ENCODE results near the gene DAB2IP.
"Not testable (repeated sequence)": the region's sequence is repeated elsewhere in the genome, so short reads cannot be mapped to it uniquely, and the experiment has no call there.

DAB2IP gene

DNA sequence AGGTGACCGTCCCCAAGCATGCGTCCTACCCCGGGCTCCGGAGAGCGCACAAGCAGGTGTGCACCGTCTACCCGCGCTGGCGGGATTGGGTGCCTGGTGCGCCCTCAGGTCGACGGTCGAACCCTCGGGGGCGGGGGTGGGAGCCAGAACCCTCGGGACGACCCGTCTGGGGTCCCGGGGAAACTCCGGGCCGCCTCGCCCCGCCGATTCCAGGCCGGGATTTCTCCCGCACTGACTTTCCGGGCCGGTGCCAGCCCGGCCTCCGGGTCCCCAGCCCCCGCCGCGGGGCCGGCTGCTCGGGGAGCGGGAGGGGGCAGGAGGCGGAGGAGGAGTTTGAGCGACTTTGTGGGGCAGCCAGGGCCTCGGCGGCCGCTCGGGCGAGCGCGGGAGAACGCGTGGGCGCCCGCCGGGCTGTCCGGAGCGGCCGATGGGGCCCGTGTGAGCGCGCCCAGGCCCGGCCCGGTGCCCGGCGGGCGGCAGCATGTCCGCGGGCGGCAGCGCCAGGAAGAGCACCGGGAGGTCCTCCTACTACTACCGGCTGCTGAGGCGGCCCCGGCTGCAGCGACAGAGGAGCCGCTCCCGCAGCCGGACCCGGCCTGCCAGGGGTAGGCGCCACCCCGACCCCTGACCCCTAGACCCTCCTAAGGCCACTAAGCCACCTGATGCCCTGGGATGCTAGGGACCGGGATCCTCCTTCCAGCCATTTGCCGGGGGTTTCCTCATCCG, at the start of gene DAB2IP:
Gene DAB2IP, plus strand, starts transcription at position 340 of the 726 bp plus-strand sequence. Its CDS starts 142 bp downstream, at position 482.
- no peak for DNase-seq

DNA sequence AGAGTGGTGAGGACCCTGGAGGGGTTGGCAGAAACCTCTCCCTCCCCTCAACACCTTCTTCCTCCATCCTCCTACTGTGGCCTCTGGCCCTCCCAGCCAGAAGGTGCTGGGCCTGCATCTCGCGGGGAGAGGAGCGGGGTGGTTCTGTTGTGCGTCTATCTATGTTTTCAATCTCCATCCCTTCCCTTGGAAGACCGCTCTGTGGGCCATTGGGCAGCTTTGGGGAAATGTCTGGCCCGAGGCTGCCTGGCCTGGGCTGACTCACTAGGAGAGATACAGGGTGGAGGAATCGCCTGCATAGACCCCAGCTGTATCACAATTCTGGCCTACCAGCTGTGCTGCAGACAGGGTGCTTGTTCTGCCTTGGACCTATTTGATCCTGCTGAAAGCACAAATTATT, 48.4 kb upstream of the DAB2IP start:
- DNase-seq, result no peak

DNA sequence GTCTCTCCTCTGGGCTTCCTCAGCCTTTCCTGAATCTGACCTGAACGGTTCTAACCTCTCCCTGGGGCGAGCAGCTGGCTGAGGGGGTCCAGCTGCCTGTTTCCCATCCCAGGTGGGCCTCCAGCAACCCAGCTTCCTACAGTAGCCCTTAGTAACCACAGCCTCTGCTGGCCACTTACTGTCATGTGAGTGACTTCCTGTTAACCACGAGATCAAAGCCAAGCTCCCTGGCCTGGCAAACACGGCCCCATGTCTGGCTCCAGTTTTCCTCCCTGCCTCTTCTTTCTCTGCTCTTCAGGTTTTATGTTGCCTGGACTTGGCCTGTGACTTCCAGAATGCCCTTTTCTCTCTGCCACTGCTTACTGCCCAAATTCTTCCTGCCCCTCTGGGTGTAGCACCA, 47.2 kb upstream of the DAB2IP start:
- DNase-seq, result no peak

DNA sequence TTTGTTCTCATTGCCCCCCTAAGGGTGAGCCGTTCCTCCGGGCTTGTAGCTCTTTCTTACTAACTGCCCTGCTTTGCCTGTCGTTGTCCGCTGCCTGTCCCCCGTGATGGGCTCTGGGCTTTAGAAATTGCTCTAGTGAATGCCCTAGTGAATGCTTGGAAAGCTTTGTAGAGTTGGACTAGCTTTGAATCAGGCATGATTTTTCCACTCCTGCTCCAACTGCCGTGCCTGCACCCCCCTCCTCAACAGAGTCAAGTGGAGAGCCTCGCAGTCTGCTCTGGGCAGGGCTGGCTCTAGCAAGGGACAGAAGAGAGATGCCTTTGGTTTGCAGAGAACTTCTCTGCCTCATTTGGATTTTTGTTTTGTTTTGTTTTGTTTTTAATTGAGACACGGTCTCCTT, 46.8 kb upstream of the DAB2IP start:
- DNase-seq, result no peak

DNA sequence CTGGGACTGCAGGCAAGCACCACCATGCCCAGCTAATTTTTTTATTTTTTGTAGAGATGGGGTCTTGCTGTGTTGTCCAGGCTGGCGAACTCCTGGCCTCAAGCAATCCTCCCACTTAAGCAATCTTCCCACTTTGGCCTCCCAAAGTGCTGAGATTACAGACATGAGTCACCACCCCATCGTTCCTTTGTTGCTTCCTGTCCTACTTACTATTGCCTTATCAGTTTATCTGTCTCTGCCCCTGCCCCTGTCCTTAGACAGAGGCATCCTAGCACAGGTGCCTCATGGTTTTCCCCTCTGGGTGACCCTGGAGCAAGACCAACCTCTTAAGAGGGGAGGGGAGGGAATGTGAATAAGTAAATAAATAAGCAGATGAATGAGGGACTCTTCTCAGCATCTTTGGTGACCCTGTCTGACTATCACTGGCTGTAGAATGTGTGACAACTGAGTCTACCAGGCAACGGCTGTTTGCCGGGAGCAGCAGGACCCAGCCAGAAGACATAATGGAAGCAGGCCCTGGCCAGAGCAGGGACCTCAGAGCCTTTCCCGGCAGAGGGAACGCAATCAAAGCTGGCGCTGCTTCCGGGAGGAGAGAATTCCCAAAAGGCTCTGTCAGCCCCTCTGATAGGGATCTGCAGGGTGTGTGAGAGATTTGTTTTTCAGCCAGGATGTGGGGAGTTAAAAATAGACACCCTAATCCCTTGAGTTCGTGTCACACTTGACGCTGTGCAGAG, 43.8 kb upstream of the DAB2IP start:
- no peak for DNase-seq

DNA sequence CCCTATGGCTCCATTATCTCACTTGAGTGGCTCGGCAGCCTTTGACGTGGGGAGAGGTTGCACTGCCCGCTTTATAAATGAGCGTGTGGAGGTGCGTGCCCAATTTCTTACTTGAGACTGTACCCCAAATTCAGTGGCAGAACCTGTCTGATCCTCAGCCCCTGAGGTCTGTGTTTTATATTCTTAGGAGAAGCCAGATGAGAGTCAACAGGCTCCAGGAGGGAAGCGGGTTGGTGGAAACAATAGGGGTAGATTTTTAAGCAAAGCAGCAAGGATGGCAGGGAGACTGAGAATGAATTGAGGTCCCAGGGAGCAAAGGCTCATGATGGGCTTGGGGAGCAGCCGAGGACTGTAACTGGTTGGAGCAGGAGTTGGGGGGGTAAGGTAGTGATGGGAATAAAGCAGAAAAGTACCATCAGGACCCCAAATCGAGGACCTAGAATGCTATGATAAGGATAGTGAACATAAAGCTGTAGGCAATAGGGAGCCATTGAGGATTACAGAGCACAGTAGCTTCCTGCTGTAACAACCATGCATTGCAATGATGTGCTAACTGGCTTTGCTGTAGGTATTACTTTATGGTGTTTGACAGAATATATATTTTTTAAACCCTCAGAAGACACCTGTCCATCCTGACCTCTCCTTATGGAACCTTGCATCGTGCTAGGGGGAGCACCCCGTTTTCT, 43.1 kb upstream of the DAB2IP start:
- DNase-seq, result no peak

DNA sequence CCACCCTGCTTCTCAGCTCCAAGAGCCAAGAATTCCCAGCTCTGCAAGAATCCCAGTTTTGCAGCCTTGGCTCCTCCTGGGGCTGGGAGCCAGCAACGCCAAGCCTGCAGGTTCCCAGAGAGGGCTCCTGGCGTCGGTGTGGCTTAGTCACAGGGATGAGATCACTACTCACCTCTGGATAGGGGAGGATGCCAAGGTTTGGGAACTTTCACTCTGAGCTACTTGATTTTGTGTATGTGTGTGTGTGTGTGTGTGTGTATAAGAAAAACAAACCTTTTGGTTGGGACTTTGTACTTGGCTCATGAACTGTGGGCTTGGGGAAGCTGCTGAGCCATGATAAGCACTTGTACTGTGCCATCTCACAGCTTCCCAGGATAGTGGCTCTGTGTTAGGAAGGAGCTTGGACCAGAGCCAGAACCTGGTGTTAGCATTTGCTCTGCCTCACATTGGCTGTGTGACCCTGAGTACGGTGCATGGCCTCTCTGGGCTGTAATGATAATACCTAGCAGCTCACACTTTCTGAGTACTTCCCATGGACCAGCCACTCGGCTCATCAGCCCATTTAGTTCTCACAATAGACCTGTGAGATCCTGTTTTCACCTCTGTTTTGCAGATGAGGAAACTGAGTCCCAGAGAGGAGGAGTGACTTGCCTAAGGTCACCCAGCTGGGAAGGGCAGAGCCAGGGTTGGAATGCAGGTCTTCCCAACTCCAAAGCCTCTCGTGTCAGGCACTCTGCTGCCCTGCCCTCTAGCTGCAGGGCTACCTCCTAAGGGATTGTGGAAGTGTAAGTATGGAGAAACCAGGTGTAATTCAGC, 41.4 kb upstream of the DAB2IP start:
- DNase-seq, result no peak

DNA sequence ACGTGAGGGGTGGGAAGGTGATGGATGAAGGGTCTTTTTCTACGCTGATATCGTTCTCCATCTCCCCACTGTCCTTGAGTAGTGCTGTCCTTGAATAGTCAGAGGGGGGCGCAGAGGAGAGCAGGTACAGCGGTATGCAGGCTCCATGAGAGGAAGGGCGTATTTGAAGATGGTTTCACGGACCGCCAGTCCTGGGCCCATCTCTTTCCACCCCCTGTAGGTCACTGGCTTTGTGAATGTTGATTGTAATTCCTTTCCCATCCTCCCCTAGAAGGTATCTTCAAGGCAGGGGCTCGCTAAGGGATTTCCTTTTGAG, 40.8 kb upstream of the DAB2IP start:
- no peak for DNase-seq

DNA sequence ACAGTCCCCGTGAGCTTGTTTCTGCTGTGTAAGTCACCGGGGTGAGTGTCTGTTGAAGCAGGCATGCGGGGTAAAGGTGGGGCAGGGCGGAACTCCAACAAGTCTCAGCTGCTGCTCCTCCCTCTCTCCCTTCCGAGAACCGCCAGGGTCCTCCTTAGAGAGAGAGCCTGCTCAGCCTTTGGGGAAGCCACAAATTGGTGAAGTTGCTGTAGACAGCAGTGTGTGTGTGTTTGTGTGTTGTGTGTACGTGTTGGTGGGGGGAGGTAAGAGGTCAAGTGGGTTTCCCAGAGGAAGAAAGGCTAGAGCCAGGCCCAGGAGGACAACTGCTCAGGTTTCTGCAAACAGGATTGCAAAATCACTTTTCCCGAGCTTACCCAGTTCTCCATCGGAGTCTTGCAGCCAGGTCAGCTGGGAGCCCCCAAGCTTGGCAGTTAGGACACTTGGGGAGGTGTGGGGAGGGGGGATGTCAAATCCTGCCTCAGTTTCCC, 38.9 kb upstream of the DAB2IP start:
- no peak for DNase-seq

DNA sequence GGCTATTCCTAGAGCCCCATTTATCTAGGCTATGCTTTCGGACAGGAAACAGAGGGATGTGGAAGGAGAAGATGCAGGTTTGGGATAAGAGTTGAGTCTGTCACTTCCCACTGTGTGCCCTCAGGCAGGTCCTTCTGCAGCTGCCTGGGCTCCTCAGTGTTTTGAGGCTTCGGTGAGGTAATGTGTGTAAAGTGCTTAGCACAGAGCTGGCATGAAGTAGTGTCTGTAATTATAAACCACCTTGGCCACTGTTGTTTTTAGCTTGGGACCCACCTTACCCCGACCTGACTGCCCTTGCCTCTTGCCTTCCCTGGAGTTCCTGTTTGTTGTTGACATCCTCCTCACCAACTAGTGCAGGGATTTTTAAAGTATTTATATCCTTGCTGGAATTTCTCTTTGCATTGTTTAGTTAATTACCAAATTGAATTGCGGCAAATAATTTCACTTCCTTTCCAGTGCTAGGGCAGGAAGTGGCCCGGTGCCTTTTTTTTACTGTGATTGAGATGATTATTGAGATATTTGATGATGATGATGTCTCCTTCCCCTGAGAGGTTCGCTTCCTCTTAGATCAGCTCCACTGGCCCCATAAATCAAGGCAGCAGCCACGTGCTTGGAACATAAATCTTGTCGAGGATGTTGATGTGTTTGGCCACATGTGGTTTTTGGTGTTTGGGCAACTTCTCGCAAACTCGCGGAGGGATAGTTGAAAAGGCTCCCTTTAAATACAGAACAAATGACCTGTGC, 38.3 kb upstream of the DAB2IP start:
- no peak for DNase-seq

DNA sequence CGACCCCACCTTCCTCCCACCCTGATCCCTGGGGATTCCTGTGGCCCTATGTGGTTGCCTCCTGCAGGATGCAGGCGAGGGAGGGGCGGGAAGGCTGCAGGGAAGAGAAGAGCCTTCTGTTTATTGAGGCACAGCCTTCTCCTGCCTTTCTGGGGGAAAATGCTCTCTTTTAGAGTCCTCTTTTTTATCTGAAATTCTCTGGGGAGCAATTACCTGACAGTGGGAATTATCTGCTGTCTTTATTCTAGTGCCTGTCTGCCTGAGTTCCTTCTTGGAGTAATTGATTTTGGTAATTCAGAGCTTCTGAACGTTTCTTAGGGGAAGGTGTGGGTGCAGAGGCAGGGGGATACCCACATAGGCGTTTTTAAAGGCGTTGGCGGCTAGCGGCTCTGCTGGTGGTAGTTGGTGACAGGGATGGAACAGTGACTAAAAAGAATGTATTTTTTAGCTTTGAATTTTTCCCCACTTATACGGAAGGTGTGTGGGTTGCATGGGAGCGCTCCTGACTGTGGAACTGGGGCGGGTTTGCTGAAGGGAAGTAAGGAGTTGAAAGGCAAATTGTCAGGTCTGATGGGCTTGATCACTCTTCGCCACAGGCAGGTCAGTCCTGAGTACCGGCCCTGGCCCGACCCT, 35.2 kb upstream of the DAB2IP start:
- DNase-seq, result no peak

DNA sequence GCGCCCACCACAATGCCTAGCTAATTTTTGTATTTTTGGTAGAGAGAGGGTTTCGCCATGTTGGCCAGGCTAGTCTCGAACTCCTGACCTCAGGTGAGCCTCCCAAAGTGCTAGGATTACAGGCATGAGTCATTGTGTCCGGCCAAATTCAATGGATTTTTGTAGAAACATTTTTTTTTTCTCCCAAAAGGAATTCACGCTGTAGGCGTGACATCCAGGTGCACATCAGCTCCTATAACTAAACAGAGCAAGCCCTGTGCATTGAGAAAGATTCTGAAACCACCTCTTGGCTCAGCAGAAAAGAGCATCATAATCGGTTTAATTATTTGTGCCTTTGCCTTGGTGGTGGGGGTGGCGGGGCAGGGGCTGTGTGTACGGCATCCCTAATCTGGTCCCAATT, 32.9 kb upstream of the DAB2IP start:
- DNase-seq, result no peak

DNA sequence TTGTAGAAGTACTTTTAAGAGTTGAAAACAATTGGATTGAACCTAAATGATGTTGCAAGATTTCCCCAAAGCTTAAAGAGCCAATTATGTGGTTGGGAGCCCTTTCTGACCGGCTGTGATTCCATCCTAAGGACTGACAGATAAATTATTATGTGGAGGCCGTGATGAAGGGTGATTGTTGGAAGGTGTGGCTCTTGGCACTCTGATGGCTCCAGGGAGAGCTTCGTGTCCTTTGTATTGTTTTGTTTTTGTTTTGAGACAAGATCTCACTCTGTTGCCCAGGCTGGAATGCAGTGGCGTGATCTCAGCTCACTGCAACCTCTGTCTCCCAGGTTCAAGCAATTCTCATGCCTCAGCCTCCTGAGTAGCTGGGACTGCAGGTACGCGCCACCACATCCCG, 32.5 kb upstream of the DAB2IP start:
- not testable (repeated sequence) for DNase-seq

DNA sequence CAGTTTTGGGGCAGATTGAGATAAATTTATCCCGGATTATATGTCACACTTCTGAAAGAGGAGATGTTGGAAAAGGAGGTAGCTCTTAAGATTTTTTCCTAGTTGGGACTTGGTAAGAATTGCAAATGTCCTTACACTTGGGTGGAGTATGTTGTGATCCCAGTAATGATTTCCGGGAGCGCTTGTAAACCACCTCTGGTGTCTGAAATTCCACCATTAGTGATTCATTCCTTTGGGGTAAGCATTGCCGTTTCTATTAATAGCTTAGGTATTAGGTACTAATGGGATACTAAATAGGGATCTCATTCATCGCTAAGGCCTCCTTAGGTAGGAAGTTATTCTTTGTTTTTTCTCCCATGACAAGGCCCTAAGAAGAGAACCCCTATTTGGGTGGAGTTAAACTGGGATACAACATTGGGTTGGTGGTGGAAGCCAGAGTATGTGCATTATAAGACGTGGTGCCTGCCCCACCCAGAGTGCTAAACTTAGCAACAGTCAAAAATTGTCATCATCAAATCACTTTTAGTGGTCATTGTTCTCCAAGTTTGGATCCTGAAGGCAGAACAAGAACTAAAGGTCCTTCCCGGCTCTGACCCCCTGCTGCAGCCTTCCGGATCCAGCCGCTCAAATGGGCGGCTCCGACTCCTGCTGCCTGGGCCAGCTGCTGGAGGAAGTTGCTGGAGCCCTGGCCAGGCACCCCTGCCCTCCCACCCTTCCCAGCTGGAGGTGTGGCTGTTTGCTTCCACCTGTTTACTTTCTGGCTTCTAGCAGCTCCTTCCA, 31.7 kb upstream of the DAB2IP start:
- DNase-seq, result no peak

DNA sequence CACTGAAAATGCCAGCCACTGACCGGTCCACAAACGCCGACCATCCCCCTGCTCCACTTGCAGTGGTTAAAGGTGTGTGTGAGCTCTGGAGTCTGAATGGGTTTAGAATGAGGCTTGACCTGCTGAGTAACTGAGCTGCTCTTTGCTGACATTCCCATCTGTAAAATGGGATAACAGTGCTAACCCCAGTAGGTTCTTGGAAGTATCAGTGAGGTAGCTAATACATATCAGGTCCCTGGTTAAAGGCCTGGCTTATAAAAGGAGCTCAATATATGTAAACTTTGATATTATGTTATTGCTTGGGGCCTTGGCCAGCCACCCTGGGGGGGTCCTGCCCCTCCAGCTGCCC, 31.1 kb upstream of the DAB2IP start:
- no peak for DNase-seq

DNA sequence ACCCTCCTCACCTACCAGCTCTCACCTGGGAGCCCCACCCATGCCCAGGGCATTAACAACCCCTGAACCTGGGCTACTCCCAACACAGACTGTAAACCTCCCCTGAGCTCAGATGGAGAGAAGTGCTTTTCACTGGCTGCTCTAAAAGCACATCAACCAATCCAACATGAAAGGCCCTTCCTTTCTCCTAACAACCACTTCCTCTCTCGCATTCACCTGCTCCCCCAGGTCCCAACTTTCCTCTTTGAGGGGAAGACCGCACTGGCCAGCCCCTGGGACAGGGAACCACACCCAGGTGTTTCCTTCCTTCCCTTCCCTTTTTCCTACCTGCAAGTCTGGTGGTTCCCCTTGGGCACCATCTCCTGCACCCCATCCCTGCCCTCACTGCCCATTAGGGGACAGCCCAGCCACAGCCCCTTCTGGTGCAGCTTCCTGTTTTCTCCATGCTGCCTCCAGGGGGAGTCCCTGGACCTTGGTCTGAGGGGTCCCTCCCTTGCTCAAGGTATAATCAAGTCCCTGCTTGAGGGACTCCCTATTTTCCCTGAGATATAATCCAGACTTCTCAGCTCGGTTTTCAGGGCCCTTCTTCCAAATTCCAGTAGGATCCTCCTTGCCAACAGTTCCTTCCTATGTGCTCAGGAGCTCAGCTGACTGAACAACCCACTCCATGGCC, 30.5 kb upstream of the DAB2IP start:
- no peak for DNase-seq

DNA sequence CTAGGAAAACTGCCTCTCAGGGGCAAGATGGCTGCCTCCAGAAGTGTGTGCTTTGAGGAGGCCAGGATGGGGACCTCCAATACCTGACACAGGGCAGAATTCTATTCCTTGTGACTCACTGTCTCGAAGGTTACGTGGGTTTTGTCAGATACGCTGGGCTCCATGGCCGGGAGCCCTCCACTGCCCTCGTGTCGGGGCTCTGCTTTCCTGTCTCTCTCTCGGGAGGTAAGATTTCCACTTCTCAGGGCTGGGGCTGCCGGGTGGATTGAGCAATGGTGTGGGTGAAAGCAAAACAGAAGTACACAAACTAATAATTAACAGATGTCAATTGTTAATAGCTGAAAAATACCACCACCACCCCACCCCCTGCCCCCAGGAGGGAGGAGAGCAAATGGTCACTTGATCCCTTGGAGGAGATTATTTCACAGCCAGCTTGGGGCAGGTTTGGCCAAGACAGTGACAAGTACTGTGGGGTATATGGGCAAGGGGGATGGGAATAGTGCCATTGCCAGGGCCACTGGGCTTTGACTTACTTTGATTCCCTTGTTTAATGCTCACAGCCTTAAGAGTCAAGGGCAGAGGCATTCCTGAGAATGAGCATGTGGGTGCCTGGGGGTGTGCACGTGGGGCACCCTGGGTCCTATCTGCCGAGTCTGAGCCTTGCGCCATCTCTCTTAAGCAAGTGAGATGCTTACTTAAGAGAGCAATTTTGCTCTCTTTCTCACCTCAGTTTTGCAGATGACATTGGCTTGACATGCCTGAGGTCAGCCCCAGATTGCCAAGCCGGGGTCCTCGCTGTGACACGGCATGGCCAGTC, 28.8 kb upstream of the DAB2IP start:
- no peak for DNase-seq

DNA sequence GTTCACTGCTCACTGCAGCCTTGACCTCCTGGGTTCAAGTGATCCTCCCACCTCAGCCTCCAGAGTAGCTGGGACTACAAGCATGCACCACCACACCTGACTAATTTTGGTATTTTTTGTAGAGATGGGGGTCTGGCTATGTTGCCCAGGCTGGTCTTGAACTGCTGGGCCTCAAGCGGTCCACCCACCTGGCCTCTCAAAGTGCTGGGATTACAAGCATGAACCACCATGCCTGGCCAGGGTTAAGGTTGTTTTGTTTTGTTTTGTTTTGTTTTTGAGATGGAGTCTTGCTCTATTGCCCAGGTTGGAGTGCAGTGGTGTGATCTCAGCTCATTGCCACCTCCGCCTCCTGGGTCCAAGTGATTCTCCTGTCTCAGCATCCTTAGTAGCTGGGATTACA, 28.0 kb upstream of the DAB2IP start:
- DNase-seq, result not testable (repeated sequence)

DNA sequence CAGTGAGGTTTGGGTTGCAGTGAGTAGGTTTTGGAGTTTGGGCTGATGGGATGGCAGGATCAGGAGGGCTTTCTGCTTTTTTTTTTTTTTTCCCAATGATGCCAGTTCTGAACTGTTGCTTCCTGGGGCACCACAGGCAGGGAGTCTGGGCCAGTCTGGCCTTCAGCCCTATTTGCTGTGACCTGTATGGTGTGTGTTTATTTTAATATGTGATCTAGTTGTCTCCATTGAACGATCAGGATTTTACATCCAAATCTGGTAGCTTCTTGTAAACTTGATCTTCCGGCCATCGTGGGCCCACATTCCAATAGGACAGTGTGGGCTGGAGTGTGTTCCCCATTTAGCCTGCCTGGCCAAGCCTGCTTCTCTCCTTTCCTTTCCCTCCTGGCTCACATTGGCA, 25.8 kb upstream of the DAB2IP start:
- no peak for DNase-seq

DNA sequence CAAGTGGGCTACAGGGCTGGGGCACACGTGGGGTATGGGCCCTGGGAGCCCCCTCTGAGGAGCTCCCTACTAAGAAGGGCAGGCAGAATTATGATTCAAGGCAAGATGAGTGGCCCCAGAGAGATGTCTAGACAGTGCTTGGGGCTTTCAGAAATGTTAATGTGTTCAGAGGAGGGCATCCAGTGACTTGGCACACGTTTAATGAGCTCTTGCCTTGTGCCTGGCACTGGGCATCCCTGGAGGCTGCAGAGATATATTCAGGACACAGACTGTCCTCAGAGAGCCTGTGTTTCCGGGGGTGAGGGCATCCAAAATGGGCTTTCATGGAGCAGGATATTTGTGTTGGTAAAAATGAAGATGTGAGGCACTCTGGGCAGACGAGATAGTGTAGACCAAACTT, 25.4 kb upstream of the DAB2IP start:
- no peak for DNase-seq
